Lower leg skin (tissue), 3 donors: ENCODE measurements around the gene MTHFD1L.

Experiments used
- CTCF ChIP-seq, 3 donors: fragments of 450-650 bp; IDR thresholded peaks; one replicate each; pipeline ENCODE4 v1.5.1; 2016; ENCODE audit warnings: antibody characterized with exemption in 3 of 3, mild to moderate bottlenecking in 3 of 3, moderate library complexity in 2 of 3
- POLR2A ChIP-seq, 2 donors: fragments of 450-650 bp; IDR thresholded peaks; one replicate each; pipeline ENCODE4 v1.6.1; 2016 to 2017; ENCODE audit warnings: antibody characterized with exemption in 2 of 2, mild to moderate bottlenecking in 1 of 2, moderate library complexity in 1 of 2

GRCh38 chr6:151021896-151022295 is 156.4 kb downstream of the MTHFD1L start:
- TF ChIP-seq POLR2A (IDR thresholded peaks at IDR 0.05) (no peak), CTCF (IDR thresholded peaks at IDR 0.05) (no peak)
